HG03565 (cell line): Measurements from ENCODE around the gene SEC24D.

Source experiments
- ATAC-seq: cut with Tn5 transposase; IDR thresholded peaks from one replicate; pipeline ENCODE4 v1.9.1; 2021; ENCODE audit warnings: mild to moderate bottlenecking, moderate library complexity; ENCODE audit not compliant: unreplicated experiment

Gene SEC24D

DNA sequence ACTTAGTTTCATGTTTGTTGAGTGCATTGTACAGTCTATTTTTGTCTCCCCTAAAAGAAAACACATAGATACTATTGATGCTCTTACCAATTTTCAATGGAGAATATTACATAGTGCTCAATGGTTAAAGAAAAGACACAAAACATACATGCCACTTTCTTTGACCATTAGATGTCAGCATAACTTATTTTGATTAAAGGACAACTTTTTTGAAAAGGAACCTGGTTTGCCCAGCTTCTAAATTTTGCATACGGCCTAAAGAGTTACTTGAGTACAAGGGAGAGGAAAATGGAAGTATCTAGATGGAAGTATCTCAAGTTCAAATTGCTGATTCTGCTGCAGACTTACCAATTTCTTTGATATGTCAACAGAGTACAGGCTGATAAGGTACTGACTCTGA is 82.2 kb downstream of the SEC24D start:
- ATAC-seq = no peak

DNA sequence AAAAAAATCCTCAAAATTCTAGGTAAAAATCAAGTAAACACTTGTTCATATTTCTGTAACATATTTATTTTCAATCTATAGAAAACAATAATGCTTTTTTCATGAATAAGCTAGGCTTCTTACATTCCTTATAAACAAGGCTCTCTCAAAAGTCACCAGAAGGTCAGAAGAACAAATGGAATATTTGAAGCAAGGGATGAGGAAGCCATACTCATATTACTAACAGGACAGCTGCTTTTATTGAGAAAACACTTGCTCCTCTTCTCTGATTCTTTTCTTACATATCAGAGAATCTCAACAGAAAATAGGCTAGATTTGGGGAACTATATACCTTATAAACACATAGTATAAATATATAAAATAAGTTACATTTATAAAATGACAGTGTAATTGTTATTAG is 82.8 kb downstream of the SEC24D start:
- ATAC-seq = no peak

DNA sequence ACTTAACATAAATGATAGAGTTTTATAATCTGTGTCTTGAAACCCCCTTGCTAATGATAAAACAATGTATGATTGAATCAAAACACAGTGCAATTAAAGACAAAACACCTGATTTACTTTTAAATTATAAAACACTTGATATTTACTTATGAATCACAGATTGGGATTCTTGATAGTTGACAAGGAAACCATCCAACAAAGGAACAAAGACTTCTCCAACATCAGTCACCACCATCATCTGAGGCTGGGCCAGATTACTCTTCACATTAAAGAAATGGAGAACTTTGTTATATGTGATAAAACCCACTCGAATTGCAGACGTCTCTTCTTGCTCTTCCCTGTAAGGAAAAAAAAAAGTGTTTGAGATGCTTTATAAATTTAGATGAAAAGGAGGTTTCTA is 83.4 kb downstream of the SEC24D start:
- no peak for ATAC-seq

DNA sequence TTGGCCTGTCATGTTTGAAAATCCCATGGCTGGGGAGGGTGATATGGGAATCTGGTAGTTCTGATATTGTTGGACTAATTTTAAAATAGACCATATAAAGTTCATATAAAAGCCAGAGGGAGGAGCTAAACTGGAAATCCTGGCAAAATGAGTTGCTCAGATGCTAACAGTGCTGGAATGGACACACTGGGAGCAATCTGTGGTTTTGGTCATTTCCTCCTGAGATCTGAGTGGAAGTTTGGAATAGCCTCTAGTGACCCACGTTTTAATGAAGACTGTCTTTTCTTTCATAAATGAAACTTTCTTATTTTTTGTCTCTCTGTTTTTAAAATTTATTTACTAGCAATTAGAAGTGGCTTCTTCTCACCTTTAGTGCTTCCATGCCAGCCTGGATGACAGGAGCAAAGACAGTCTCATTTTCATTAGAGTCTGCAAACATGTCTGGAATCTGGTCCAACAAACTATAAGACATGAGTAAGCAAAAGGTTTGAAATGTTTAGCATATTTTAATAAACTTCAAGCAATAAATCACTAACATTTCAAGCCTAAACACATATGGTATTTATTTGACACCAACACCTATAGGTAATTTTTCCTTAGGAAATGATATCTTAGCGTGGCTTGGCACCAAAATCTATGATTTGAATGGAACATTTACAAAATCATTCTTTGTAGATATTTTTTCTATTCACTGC is 84.2 kb downstream of the SEC24D start:
- ATAC-seq = no peak

DNA sequence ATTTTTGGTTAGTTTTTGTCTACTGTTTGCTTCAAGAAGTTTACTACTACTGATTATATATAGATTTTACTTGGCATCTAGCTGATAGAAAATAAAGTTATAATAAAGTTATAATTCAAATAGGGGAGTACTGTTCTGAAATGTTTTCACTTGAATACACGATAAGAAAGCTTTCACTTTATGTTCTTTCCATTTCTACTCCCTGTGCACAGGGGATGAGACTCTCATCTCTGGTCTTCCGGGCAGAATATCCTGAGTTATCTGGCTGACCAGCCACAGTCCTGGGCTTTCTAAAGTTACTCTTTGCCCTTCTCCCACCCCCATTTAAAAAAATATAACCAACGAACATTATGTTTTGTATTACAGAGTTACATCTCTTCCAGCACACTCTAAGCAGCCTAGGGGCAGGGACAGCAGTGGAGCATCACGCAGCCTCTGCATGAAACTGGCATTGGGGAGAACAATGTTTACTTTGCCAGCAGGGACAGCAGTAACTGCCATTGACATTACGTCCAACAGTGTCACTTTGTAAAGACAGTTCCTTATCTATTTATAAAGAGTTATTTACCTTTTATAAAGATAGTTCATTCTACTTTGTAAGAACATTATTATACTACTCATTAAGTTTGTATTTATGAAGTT is 86.5 kb downstream of the SEC24D start:
- ATAC-seq = no peak

DNA sequence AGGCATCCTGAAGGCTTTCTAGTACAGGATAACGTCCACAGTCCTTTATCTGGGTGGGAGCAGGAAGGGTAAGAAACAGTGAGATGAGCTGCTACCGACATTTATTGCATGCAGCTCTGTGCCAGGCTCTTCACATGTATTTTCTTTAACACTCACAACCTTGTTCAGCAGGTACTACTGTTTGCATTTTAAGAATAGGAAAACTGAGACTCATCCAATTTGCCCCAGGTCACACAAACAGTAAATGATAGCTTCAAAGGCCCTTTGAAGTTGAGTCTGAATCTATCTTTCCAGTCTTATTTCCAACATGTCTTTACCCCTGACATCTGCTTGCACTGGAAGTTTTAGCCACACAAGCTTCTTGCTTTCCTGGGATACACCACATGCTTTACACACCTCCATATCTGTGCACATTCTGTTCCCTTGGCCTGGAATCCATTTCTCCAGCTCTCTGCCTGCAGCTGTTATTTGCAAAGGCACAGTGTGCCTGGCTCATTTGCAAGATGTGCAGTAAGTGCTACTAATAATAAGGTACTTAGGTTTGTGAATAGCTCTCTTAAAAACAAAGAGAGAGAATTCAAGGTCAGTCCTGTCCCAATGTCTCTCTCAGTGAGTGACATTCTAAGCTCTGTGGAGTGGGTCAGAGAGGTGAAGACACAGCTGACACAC is 89.5 kb downstream of the SEC24D start:
- no peak for ATAC-seq

DNA sequence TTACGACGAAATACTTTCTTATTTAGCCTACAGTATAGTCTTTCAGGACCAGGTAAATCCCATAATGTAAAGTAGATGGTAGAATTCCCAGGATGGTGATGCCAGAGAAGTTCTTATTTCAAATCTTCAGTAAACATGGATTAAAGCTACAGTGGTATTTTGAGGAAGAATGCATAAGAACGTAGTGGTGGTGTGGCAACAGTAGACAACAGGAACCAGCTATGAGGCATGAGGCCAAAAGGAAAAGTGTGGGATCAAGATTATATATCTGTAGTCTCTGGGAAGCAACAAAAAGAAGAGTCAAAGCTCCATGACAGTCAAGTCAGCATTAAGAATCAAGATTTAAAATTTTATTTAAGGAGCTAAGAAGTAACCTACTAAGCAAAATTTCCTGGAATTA is 90.6 kb downstream of the SEC24D start:
- no peak for ATAC-seq

DNA sequence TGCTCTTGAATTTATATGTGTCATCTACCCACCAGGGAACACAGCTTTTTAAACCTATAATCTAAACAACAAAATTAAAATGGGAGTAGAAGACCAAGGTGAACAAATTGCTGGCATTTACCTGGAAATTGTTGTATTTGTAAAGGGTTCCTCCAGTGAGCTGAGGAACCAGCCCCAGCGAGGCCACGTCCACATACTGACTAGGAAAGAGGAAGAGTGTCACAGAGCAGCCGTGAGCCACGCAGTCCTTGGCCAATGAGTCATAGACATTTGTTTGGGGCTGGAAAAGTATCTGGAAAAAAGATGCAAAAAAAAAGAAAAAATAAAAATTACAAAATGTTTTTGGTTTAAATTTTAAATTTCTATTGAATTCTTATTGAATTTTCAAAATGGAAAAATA is 92.1 kb downstream of the SEC24D start:
- ATAC-seq = no peak

DNA sequence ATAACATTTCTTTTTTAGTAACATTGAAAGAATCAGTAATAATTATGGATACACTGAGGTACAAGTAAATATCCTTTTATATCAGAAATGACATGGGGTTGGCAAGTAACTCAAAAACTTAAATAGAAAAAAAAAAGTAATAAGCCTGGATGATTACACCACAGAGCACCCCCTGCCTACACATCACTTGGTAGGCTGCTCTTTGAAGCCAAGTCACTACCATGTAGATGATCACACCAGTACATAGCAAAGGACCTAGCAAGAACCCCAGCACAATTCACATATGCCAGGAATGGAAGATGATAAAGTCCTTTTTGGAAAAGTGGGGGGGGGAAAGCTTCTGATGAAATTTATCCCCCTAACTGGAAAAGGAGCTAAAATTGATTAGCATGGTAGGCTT is 93.9 kb downstream of the SEC24D start:
- no peak for ATAC-seq

DNA sequence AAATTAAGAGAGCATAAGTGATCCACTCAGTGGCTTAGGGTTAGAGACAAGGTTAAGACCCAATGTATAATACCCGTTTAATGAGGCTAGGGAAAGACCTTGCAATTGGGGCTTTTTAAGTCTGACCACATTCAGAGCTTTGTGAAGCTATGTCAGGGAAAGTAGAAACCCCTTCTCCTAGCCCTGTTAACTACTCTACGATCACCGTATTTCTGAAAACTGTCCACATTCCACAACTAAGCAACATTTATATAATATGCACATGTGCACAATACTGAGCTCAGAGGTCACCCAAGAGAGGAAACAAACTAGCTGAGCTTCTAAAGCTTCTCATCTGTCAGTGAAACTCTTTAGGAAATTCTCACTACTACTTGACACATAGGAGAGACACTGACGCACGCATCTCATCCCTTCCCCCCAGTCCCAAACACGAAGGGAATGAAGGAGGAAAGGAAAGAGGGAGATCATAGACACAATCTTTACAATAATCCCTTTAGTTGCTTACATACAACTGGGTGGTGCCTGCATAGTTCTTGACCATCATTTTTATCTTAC is 94.5 kb downstream of the SEC24D start:
- ATAC-seq = no peak

DNA sequence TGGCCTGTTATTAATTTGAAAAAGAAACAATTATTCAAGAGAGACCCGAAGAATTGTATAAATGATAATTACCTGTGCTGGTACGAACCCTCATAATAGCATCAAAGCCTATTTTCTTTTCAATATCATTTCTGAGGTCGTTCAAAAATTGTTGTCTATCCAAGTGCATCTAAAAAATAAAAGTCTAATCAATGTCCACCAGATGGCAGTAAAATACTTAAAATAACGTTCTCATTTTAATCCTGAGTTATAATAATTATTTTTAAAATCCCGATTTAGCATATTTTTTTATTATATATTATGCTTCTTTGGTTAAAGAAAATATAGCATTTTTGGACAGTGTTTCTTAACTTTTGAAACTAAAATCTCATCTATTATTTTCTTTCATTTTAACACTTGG is 95.1 kb downstream of the SEC24D start:
- ATAC-seq = no peak

DNA sequence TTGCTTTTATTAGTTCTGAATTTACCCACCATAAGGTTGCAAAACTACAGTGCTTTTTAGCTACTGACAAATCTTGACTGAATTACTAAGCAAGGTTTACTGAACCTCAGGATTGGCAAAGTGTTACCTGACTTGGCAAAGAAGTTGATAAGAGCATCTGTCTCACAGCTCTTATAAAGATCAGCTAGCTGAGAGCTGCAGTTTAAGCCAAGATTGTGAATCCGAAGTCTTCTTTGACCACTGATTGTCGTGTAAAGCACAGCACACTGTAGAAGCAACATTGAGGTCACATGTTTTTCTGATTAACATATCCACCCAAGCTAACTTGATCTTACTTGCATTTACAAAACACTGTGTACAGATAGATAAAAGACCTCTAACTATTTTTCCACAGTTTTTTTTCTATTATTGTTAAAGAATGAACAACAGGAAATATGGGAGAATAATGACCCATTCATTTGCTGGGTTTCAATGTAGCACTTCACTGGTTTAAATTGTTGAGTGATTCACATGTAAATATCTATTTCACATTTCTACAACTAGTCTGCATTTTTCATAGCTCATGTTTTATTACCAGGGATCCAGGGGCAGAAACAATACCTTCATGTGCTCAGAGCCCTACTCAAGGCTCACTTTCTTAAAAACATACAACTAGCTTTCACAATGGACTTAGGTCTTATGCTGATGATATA is 96.8 kb downstream of the SEC24D start:
- ATAC-seq = no peak

DNA sequence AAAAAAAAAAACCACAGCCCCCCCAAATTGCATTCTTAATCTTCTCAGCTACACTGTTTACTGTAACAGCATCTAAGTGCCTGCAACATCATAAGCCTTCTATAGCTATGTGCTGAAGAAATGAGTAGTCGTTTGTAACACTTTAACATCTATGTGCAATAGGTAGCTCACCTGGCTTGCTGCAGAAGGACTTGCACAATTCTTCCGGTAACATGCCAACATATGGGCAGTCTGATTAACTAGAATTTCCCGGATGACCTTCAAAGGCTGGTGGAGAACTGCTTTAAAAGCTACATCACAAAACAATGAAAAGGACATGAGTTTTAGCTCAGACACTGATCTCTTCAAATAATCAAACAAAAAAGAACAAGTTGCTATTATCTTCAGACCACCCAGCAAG is 97.8 kb downstream of the SEC24D start:
- no peak for ATAC-seq

DNA sequence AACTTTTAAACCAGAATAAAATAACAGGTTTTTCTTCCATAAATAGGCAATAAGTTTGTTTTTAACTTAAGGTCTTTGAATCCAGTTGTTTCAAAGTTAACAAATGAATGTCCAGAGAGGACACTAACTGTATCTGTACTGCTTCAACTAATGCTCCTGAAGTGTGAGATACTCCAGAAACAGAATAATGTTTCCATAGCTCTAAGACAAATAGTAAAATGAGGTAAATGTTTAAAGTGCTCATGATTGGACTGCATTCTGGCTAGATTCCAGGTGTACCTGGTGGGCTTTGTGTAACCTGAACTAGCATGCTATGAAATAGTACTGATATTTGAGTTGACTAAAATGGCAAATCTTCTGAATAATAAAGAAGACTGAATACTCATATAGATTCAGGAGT is 99.0 kb downstream of the SEC24D start:
- no peak for ATAC-seq

DNA sequence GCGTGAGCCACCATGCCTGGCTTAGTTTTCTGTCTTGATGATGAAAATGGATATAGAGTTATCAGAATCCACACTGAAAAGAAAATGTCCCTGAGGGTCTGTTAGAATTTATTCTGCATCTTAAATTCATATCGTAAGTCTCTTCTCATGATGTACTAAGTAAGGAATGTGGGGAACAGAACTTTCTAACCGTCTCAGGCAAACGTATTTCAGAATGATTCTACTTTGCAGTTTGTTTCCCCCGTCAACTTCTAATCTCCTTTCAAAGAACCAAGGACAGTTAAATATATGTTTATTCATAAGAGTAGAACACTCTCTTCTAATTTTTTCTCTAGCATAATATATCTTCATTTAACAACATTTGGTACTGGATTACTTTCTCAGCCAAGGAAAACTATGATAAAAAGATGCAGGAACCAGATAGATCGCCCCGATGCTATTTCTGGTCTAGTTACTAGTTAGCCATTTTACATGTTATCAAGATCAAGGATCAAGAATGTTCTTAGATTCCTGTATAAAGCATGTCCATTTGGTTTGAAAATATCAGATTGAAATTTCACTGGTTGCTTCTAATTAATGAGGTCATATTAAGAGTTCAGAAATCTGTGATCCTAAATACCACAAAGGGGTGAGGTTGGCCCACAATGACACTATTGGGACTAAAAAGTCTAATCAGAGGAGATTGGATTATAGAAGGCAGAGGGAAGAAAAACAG is 101.3 kb downstream of the SEC24D start:
- no peak for ATAC-seq

DNA sequence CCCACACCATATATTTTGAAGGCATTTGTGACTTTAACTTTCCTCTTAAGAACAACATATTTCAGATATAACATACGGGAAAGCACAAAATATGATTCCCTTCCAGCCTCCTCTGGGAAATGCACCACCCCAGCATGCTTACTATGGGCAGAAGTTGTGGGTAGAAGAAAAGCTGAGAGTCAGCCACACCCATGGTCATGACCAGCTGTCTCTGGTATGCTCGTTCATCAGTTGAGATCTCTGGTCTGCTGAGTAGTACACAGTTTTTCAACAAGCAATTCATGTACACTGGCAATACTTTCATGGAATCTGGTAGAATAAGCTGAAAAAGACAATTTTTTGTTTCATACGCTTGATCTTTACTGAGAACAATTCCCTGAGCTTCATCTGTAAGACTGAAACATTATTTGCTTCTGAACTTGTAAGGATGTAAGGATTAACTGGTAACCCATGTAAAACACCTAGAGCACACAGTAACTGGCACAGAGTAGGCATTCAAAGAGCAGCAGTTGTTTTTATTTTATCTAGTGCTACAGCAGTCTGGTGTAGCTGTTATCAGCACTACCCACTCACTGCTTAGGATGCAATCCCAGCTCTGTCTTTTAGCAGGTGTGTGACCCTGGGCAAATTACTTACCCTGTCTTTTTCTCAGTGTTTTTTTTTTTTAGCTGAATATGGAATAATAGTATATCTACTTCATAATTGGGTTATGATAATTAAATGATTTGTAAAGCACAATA is 103.2 kb downstream of the SEC24D start:
- ATAC-seq = no peak

DNA sequence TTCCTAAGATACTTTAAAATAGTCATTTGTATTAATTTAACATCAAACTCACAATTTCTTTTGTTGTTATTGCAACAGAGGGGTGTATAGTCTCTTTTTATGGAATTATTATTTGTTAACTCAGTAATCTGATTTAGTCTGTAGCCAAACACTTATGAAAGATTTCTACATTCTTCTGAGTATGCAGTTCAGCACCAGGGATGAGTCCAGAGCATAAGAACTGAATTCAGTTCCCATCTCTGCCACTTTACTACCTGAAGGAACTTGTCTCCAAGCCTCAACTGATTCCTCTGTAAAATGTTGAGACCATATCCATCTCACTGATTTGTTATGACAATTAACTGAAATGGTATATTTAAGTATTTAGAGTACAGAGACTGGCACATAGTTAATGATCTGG is 105.2 kb downstream of the SEC24D start:
- no peak for ATAC-seq

DNA sequence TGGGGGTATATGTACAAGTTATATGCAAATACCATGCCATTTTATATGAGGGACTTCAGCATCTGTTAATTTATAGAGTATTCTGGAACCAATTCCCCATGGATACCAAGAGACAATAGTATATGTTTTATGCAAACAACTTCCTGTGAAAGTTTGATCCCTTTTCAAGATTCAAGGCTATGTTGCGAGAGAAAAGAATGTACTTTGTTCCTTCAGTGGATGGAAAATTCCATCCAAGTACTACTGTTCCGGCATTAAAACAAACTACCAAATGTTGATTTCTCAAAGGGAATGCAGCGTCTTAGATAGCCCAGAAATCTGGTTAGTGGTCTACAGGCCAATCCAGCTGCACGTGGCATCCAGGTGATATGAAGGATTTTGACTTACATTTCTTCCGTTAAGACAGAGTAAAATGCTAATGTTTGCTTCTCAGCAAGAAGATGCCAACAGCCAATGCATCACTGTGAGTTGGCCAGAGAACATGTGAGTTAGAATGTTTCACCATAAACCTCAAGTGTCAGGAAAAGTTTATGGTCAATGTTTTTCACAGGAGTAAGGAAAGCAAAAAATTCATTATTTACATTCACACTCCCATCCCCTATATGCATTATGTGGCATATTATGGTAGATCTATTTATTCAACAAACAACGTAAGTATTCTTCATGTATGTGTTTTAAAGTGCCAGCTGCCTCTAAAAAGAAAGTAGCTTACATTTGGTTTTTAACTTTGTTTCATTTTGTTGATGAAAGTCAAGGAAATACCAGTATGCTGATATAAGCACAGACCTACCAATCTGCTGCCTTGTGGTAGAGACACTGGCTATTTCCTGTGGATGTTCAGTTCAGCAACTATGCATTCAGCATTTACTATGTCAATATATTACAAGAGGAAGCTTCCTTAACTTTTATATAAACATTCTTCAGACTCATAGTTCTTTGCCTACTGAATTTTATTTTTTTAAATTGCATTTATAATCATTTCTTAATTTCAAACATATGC is 106.3 kb downstream of the SEC24D start:
- no peak for ATAC-seq

DNA sequence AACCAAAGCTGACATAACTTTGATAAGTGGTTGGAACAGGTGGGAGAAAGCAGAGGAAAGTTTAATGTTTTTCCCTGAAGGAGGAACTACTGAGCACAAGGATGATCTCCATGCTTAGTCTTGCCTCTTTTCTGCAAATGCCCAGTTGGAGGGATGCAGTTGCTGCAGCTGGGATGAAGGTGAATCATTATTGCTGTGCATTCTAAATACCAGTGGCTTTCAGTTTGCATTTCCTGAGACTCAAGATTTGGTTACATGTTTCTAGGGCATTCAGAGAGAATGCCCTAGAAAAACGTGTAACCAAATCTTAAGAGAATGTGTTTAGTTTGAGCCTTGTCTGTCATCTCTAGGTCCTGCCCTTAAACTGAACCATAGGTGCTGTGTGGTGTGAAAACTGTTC is 108.6 kb downstream of the SEC24D start:
- no peak for ATAC-seq
